GM23338 (cell line): ENCODE measurements around the gene SHISA4. TPM values are rescaled to one million over a fixed set of nuclear protein-coding genes. Genes with fewer than 3 reads are reported as not detected.

Experiments
- ATAC-seq: fragments of 200-7000 bp; cut with Tn5 transposase; 3 replicates; pipeline ENCODE4 v1.9.1; 2020
- DNase-seq: peaks from one replicate; pipeline ENCODE4 v3.0.0-alpha.2; 2015; ENCODE audit warnings: low spot score
- H2AFZ ChIP-seq: fragments of 200-600 bp; sonication (generic); 2 replicates; pipeline ENCODE4 v1.8.0; 2016; ENCODE audit warnings: antibody characterized with exemption, mild to moderate bottlenecking, moderate library complexity
- H3F3A ChIP-seq: fragments of 200-600 bp; sonication (generic); replicated peaks from 2 replicates; pipeline ENCODE4 v1.8.0; 2017; ENCODE audit warnings: antibody characterized with exemption, mixed run types, low read depth
- H3K27ac ChIP-seq: fragments of 200-600 bp; sonication (generic); 2 replicates; pipeline ENCODE4 v1.6.1; 2016; ENCODE audit warnings: low read depth
- H3K27me3 ChIP-seq: fragments of 200-600 bp; sonication (generic); 2 replicates; pipeline ENCODE4 v1.8.0; 2016; ENCODE audit warnings: mild to moderate bottlenecking, mixed run types, moderate library complexity; ENCODE audit not compliant: insufficient read depth
- H3K36me3 ChIP-seq: fragments of 200-600 bp; sonication (generic); 2 replicates; pipeline ENCODE4 v1.8.0; 2016; ENCODE audit warnings: mild to moderate bottlenecking; ENCODE audit not compliant: insufficient read depth
- H3K4me1 ChIP-seq: fragments of 200-600 bp; sonication (generic); 2 replicates; pipeline ENCODE4 v1.8.0; 2016; ENCODE audit warnings: mild to moderate bottlenecking, moderate library complexity; ENCODE audit not compliant: insufficient read depth
- H3K4me2 ChIP-seq: fragments of 200-600 bp; sonication (generic); 2 replicates; pipeline ENCODE4 v1.7.1; 2017; ENCODE audit warnings: mixed run types
- H3K4me3 ChIP-seq: fragments of 200-600 bp; sonication (generic); 2 replicates; pipeline ENCODE4 v1.6.1; 2016; ENCODE audit warnings: mixed run types
- H3K79me2 ChIP-seq: fragments of 200-600 bp; sonication (generic); replicated peaks from 2 replicates; pipeline ENCODE4 v1.8.0; 2017; ENCODE audit warnings: mild to moderate bottlenecking; ENCODE audit not compliant: insufficient read depth
- H3K9me2 ChIP-seq: fragments of 200-600 bp; sonication (generic); 2 replicates; pipeline ENCODE4 v1.8.0; 2017; ENCODE audit not compliant: insufficient read depth
- H4K20me1 ChIP-seq: fragments of 200-600 bp; sonication (generic); replicated peaks from 2 replicates; pipeline ENCODE4 v1.8.0; 2017; ENCODE audit warnings: mild to moderate bottlenecking; ENCODE audit not compliant: insufficient read depth
- H3K27ac Mint-ChIP-seq: 2 replicates; pipeline ENCODE4 v1.8.0; 2020; ENCODE audit warnings: inconsistent platforms, mild to moderate bottlenecking, moderate library complexity, mixed read lengths
- H3K27me3 Mint-ChIP-seq: 3 replicates; pipeline ENCODE4 v1.8.0; 2022; ENCODE audit warnings: low read depth, mild to moderate bottlenecking, moderate library complexity, mixed read lengths, inconsistent platforms; ENCODE audit not compliant: insufficient read depth, poor library complexity
- H3K36me3 Mint-ChIP-seq: 3 replicates; pipeline ENCODE4 v1.8.0; 2021; ENCODE audit warnings: low read depth, mild to moderate bottlenecking, inconsistent platforms, moderate library complexity, mixed read lengths
- H3K4me1 Mint-ChIP-seq: 3 replicates; pipeline ENCODE4 v1.8.0; 2020; ENCODE audit warnings: mild to moderate bottlenecking, inconsistent platforms, mixed read lengths
- H3K4me3 Mint-ChIP-seq: 3 replicates; pipeline ENCODE4 v1.8.0; 2021; ENCODE audit warnings: moderate library complexity, mild to moderate bottlenecking, inconsistent platforms, mixed read lengths
- H3K9me3 Mint-ChIP-seq: 3 replicates; pipeline ENCODE4 v1.8.0; 2020; ENCODE audit warnings: moderate library complexity, mild to moderate bottlenecking, inconsistent platforms, mixed read lengths
- CREB1 ChIP-seq: fragments of 250-450 bp; sonication (Bioruptor Pico); IDR thresholded peaks from 2 replicates; pipeline ENCODE4 v1.5.0; 2020; ENCODE audit warnings: low read depth, mild to moderate bottlenecking, moderate library complexity
- CTCF ChIP-seq, 2 experiments: fragments of 200-600 bp in 1 of 2; sonication (generic) in 1 of 2; conservative IDR thresholded peaks; 2 replicates each; pipeline versions ENCODE4 v1.5.1 to v1.6.1; 2016 to 2017; ENCODE audit warnings: antibody characterized with exemption in 2 of 2, low read depth in 2 of 2, mild to moderate bottlenecking in 2 of 2, moderate library complexity in 1 of 2
- ETS1 ChIP-seq: IDR thresholded peaks from 2 replicates; pipeline ENCODE4 v1.6.1; 2016; ENCODE audit warnings: antibody characterized with exemption
- EZH2 ChIP-seq: fragments of 200-600 bp; sonication (generic); IDR thresholded peaks from one replicate; pipeline ENCODE4 v1.8.0; 2017; ENCODE audit warnings: antibody characterized with exemption, mild to moderate bottlenecking, low read depth; ENCODE audit not compliant: unreplicated experiment
- EZH2phosphoT487 ChIP-seq: fragments of 200-600 bp; sonication (generic); IDR thresholded peaks from one replicate; pipeline ENCODE4 v1.8.1; 2018; ENCODE audit warnings: antibody characterized with exemption; ENCODE audit not compliant: unreplicated experiment
- JUNB ChIP-seq: IDR thresholded peaks from one replicate; pipeline ENCODE4 v1.6.1; 2016; ENCODE audit warnings: antibody characterized with exemption; ENCODE audit not compliant: unreplicated experiment
- NANOG ChIP-seq: IDR thresholded peaks from 2 replicates; pipeline ENCODE4 v1.6.1; 2016; ENCODE audit warnings: antibody characterized with exemption, borderline replicate concordance
- POLR2AphosphoS5 ChIP-seq: IDR thresholded peaks from 2 replicates; pipeline ENCODE4 v1.6.1; 2016; ENCODE audit warnings: antibody characterized with exemption, low read depth
- REST ChIP-seq: IDR thresholded peaks from one replicate; pipeline ENCODE4 v1.6.1; 2018; ENCODE audit warnings: antibody characterized with exemption; ENCODE audit not compliant: unreplicated experiment
- STAT1 ChIP-seq: IDR thresholded peaks from one replicate; pipeline ENCODE4 v1.6.1; 2016; ENCODE audit warnings: antibody characterized with exemption; ENCODE audit not compliant: unreplicated experiment
- ZNF114 ChIP-seq: fragments of 250-450 bp; sonication (Bioruptor Pico); IDR thresholded peaks from 2 replicates; pipeline ENCODE4 v1.5.0; 2020; ENCODE audit warnings: mild to moderate bottlenecking, moderate library complexity
- ZNF331 ChIP-seq: fragments of 250-450 bp; sonication (Bioruptor Pico); IDR thresholded peaks from 2 replicates; pipeline ENCODE4 v1.5.0; 2020; ENCODE audit warnings: low read depth, mild to moderate bottlenecking, moderate library complexity
- ZNF462 ChIP-seq: fragments of 250-450 bp; sonication (Bioruptor Pico); IDR thresholded peaks from 2 replicates; pipeline ENCODE4 v1.5.0; 2020; ENCODE audit warnings: mild to moderate bottlenecking, moderate library complexity
- polyA plus RNA-seq: library from polyadenylated mRNA; unstranded; fragments of >200 nt; fragmentation: Nextera tagmentation; extraction: Ambion mirVana; gene quantifications from 2 replicates; pipeline ENCODE4 v1.2.1, GENCODE V29; 2016
- total RNA-seq: library from RNA; depleted of rRNA; stranded (reverse); fragments of >200 nt; shearing (Covaris generic); gene quantifications from 2 replicates; pipeline ENCODE4 v1.2.3, GENCODE V29; 2014

SHISA4 gene
- total and polyA plus RNA-seq, 2 experiments from 2014 or later, result 8.0 to 9.2 TPM

GRCh38 chr1:201848230-201848629 lies 40.5 kb upstream of the SHISA4 start:
- no peaks in the 10 kb centered on the region for H3K27me3 ChIP-seq
- DNase-seq (no peak), ATAC-seq (no peak)
- Mint-ChIP-seq H3K27me3 (no peaks in the 10 kb centered on the region), H3K9me3 (no peaks in the 10 kb centered on the region), H3K4me1 (peaks cover under 1% of the 10 kb centered on the region; the same call in 2 of the 3 replicates), H3K27ac (no peak overlapping the region), H3K4me3 (no peak overlapping the region), H3K36me3 (peaks cover 51% of the 10 kb centered on the region)
- H3K27ac ChIP-seq, result no peak overlapping the region
- no peaks in the 10 kb centered on the region for H3K9me2 ChIP-seq
- H3K4me2 ChIP-seq, result no peak overlapping the region
- H3F3A ChIP-seq, result no peaks in the 10 kb centered on the region
- H3K4me1 ChIP-seq, result no peaks in the 10 kb centered on the region; the same call in 1 of the 2 replicates
- no peak overlapping the region for H2AFZ ChIP-seq
- no peak overlapping the region for H3K4me3 ChIP-seq
- H3K79me2 ChIP-seq, result peaks cover 47% of the 10 kb centered on the region
- H4K20me1 ChIP-seq, result peaks cover 44% of the 10 kb centered on the region
- peaks cover 54% of the 10 kb centered on the region for H3K36me3 ChIP-seq
- TF ChIP-seq ZNF114 (CRISPR knock-in tag) (no peak), NANOG (no peak), REST (no peak), POLR2AphosphoS5 (no peak), JUNB (no peak), CTCF (conservative IDR thresholded peaks at IDR 0.05; ENCODE audit: low read depth in 2 of 2) (no peak), ZNF331 (CRISPR knock-in tag) (no peak), ZNF462 (CRISPR knock-in tag) (no peak), ETS1 (no peak), STAT1 (no peak), EZH2phosphoT487 (no peak), CREB1 (no peak), EZH2 (no peak)
